Activated naive CD4-positive, alpha-beta T cell treated with anti-CD3 and anti-CD28 coated beads, Interleukin-2, amount 50 U/mL, for 72 hours (primary cell): ENCODE measurements around the gene DOCK9. TPM values are rescaled to one million over a fixed set of nuclear protein-coding genes. Genes with fewer than 3 reads are reported as not detected.

ENCODE experiments used
- ATAC-seq, 2 donors: fragments of 150-1000 bp; cut with Tn5 transposase; 2 replicates each; pipeline ENCODE4 v1.10.0; 2021; ENCODE audit warnings: mild to moderate bottlenecking in 2 of 2, moderate library complexity in 2 of 2
- DNase-seq, 2 donors: peaks; one replicate each; pipeline ENCODE4 v3.0.0; 2021 to 2022; ENCODE audit warnings: low spot score in 2 of 2
- H3K27ac Mint-ChIP-seq, 2 donors: one replicate each; pipeline ENCODE4 v1.8.0; 2022; ENCODE audit warnings: mild to moderate bottlenecking in 2 of 2, mixed read lengths in 2 of 2
- H3K36me3 Mint-ChIP-seq, 2 donors: one replicate each; pipeline ENCODE4 v1.8.0; 2022; ENCODE audit warnings: mixed read lengths in 2 of 2
- H3K9me3 Mint-ChIP-seq, 2 donors: one replicate each; pipeline ENCODE4 v1.8.0; 2022; ENCODE audit warnings: mixed read lengths in 2 of 2
- total RNA-seq, 2 donors: library from RNA; stranded (reverse); gene quantifications; one replicate each; pipeline ENCODE4 v1.2.3, GENCODE V29; 2022

DOCK9 gene
- total RNA-seq, 2 donors from 2014 or later: 32.4 to 60.5 TPM

DNA sequence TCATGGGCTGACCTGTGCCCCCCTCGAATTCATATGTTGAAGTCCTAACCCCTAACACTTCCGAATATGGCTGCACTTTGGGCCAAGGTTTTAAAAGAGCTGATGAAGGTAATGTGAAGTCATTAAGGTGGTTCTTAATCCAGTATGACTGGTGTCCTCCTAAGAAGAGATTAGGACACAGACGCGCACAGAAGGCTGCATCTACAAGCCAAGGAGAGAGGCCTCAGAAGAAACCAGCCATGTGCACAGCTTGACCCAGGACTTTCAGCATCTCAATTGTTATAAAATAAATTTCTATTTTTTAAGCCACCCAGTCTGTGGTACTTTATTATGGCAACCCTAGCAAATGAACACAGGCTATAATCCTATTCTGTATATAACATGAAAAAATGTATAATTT lies 99.9 kb downstream of the DOCK9 start:
- peaks cover 49 to 56% of the 10 kb centered on the region in 2 donors for H3K36me3 Mint-ChIP-seq

DNA sequence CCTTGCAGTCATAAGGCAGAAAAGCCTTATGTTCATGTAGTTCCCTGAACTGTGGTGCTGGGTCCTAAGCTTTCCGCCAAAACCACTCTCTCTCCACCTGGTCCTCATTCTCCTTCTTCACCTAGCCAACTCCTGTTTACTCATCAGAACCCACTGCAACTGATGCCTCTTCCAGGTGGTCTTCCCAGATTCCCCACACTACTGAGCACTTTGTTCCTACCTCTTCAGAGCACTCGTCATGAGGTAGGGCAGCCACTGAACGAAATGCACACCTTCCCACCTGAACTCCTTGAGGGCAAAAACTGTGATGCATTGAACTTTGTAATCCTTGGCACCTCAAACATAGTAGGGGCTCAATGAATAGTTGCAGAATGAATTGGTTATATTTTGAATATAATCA lies 100.4 kb downstream of the DOCK9 start:
- Mint-ChIP-seq H3K36me3 (peaks cover 49 to 57% of the 10 kb centered on the region in 2 donors), H3K9me3 (peaks cover 8 to 25% of the 10 kb centered on the region in 2 donors), H3K27ac (no peak overlapping the region)
- no peak for DNase-seq
- no peak for ATAC-seq

More for the DNA sequence above, 99.9 kb downstream of the DOCK9 start:
- no peak overlapping the region for H3K27ac Mint-ChIP-seq
- DNase-seq (no peak), ATAC-seq (no peak)
- peaks cover 8 to 21% of the 10 kb centered on the region in 2 donors for H3K9me3 Mint-ChIP-seq

DNA sequence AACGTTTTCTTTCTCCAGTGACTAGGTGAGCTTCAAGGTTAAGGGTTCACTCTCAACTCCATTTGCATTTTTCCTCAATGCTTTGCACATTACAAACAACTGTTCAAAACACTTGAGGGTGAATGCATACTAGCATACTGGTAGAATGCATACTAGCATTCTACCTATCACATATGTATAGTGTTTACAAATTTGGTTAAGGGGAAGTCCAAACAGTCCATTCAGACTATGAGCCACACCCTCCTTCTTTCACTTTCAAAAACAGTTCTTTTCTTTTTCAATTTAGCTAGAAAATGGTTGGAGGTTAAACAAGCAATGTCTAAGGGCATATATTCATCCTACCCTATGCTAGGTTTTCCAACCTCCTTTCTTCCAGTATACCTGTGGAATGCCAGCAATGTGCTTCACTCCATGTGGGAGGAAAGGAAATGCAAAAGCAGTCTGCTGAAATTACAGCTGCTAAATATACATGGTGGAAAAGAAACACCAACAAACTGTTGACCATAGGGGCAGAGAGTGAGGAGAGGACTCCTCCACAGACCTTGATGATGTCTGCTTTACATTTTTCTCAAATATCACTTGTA lies 102.6 kb downstream of the DOCK9 start:
- no peak for DNase-seq
- peak overlapping the region in 1 of 2 donors; percentile 81 for H3K27ac Mint-ChIP-seq
- peak; percentile 62 to 74 for ATAC-seq
- peaks cover 8 to 25% of the 10 kb centered on the region in 2 donors for H3K9me3 Mint-ChIP-seq
- peaks cover 48 to 57% of the 10 kb centered on the region in 2 donors for H3K36me3 Mint-ChIP-seq

DNA sequence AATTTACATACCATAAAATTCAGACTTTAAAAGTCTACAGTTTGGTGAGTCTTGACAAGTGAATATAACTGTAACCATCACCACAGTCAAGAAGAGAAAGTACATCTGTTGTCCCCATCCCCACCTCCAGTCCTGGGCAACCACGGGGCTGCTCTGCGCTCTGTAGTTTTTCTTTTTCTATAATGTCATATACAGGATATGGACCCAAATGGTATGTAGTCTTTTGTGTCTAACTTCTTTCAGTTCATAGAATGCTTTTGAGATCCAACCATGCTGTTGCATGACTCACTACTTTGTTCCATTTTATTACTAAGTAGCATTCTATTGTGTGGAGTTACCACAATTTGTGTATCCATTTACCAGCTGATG lies 103.9 kb downstream of the DOCK9 start:
- peaks cover 8 to 25% of the 10 kb centered on the region in 2 donors for H3K9me3 Mint-ChIP-seq
- H3K36me3 Mint-ChIP-seq: peaks cover 42 to 58% of the 10 kb centered on the region in 2 donors
- DNase-seq (no peak), ATAC-seq (peak; percentile 67 to 87)
- peak overlapping the region in 1 of 2 donors; percentile 75 for H3K27ac Mint-ChIP-seq

DNA sequence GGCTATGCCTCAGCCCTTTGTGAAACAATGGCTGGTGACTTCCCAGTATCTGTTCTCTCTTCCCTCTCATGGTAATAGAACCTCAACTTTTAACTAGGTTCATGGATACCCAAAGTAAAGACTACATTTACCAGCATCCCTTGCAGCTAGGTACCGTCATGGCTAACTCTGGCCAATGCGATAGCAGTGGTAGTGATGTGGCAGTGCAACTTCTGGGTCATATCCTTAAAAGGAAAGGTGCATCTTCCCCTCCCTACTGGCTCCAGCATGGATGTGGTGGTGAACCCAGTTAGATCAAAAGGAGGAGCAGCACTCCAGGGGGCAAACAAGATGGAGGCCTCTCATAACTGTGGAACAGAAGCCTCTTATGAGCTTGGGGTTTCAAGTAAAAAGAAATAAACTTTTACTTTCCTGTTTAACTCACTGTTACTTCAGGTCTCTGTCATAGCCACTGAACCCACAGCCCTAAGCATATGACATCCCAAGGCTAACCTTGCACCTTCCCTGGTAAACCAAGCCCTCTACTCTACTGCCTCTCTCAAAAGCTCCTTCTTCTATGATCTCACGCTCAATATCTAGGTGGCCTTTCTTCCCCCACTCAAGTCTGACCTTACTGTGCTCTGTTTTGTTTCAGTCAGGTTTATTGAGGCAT lies 104.4 kb downstream of the DOCK9 start:
- H3K36me3 Mint-ChIP-seq: peaks cover 40 to 58% of the 10 kb centered on the region in 2 donors

DNA sequence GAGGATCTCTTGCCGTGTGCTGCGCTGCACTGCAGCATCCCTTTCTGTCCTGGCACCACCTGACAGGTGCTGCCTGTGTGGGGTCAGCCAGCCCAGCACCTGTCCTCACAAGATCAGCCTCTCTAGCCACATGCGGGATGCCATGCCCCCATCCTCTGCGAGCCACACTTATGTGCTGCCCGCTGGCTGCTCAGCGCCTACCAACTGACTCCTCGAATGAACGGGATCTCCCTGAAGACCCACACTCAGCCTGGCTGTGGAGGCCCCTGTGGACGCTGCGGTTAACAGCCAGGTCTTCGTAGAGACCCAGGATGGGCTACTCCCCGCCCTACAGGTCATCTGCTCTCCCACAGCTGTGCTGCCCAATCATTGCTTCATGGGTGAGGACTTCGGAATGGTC lies 106.1 kb downstream of the DOCK9 start:
- ATAC-seq (no peak), DNase-seq (no peak)
- Mint-ChIP-seq H3K27ac (no peak overlapping the region), H3K36me3 (peaks cover 35 to 63% of the 10 kb centered on the region in 2 donors), H3K9me3 (peaks cover 8 to 25% of the 10 kb centered on the region in 2 donors)

More for the DNA sequence above, 104.4 kb downstream of the DOCK9 start:
- DNase-seq (no peak), ATAC-seq (peak; percentile 47 to 59)
- Mint-ChIP-seq H3K27ac (peak overlapping the region in 1 of 2 donors; percentile 94), H3K9me3 (peaks cover 8 to 25% of the 10 kb centered on the region in 2 donors)

DNA sequence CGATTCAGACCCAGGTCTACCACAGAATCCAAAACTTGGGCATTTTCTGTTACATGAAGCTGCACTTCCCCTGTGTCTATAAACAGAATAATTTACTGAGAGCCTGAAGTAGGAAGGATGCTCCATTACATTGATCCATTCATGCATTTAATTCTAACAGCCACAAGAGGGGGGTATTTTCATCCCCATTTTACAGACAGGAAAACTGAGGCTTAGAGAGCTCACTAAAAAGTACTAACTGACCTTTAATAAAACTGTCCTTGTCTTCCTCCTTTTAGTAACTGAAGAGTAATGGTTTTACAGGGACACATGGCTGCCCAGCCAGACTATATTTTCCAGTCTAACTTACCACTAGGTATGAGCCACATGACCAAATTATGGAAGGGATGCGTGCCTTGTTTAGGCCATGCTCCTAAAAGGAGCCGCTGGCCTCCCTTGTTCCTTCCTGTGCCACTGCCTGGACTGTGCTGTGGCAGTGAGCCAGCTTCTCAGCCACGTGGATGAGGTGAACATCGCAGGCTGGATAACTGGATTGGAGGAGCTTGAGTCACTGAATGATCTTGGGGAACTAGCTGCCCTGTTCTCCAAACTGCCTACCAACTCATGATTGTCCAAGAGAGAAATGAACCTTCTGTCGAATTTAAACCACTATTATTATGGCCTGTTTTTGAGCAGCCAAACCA lies 108.3 kb downstream of the DOCK9 start:
- peaks cover 3 to 18% of the 10 kb centered on the region in 2 donors for H3K9me3 Mint-ChIP-seq
- no peak for DNase-seq
- H3K27ac Mint-ChIP-seq: no peak overlapping the region
- peaks cover 23 to 57% of the 10 kb centered on the region in 2 donors for H3K36me3 Mint-ChIP-seq
- ATAC-seq: no peak

DNA sequence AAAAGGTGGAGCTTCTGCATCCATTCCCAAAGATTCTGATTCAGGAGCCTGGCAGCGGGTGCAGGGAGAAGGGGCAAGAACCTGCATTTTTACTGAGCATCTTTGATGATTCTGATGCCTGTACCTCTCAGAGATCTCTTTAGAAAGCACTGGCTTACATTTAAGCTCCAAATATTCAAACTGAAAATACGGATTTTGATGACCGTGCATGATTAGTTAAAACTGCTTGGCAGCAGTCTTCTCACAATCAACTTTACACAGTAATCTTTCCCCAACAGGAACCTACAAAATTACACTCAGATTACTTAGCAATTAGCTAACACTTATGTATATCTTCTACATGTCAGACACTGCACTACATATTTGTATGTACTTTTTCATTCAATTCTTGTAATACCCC lies 108.9 kb downstream of the DOCK9 start:
- H3K9me3 Mint-ChIP-seq: peaks cover 2 to 13% of the 10 kb centered on the region in 2 donors
- H3K27ac Mint-ChIP-seq: no peak overlapping the region
- DNase-seq (no peak), ATAC-seq (no peak)
- peaks cover 17 to 51% of the 10 kb centered on the region in 2 donors for H3K36me3 Mint-ChIP-seq

DNA sequence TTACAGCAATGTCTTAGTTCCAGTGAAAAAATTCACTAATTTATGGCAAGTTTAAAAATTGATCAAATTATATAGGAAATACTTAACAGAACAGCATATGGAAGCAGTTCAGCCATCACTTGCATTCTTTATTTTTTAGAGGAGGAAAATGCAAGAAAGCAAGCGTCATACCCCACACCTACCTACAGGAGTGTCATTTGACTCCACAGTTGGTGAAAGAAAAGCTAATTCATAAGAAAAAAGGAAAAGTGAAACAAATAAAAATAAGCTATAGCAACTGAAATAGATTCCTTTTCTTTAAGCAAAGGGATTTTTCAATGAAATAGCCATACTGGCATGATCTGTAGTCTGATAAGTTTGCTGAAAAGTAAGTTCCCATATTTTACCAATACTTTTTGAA lies 111.0 kb downstream of the DOCK9 start:
- Mint-ChIP-seq H3K36me3 (peaks cover 11 to 30% of the 10 kb centered on the region in 2 donors), H3K27ac (no peak overlapping the region), H3K9me3 (no peaks in the 10 kb centered on the region)
- ATAC-seq (no peak), DNase-seq (no peak)

DNA sequence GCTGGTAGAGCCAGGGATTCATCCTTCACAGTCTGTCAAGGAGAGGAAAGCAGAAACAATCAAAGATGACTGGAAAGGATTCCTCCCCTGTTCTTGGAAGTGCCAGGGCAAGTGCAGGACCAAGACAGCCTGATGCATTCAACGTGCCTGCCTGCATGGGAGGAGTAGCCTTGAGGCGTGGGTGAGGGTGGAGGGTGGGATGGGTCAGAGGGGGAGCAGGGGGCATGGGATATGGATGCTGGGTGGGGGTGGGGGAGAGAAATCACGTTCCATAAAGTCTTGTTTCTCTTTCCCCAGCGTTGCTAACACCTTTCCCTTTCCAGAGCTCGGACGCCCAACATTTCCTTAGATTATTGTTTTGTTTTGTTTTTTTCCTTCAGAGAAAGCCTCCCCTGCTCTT lies 117.4 kb downstream of the DOCK9 start:
- H3K36me3 Mint-ChIP-seq: peaks cover 18 to 27% of the 10 kb centered on the region in 2 donors
- DNase-seq (no peak), ATAC-seq (no peak)
- no peaks in the 10 kb centered on the region for H3K9me3 Mint-ChIP-seq
- no peak overlapping the region for H3K27ac Mint-ChIP-seq

DNA sequence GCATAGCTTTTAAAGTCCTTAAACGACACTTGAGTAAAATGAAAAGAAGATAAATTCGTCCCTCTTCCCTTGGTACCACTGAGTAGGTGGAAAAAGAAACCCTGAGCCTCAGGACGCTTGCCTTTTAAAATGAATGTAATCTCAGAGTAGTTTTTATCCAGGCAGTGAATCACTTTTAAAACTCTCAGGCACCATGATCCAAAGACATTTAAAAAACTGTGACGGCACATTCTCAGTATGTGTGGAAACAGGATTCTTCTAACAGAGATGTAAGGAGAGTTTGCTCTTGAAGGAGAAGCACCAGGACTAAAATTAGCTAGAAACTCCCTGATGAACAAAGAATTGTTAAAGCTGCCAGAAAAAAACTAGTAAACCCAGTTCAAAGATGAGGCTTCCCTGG lies 119.7 kb downstream of the DOCK9 start:
- DNase-seq (no peak), ATAC-seq (no peak)
- peaks cover 37 to 40% of the 10 kb centered on the region in 2 donors for H3K36me3 Mint-ChIP-seq
- no peak overlapping the region for H3K27ac Mint-ChIP-seq
- no peaks in the 10 kb centered on the region for H3K9me3 Mint-ChIP-seq

DNA sequence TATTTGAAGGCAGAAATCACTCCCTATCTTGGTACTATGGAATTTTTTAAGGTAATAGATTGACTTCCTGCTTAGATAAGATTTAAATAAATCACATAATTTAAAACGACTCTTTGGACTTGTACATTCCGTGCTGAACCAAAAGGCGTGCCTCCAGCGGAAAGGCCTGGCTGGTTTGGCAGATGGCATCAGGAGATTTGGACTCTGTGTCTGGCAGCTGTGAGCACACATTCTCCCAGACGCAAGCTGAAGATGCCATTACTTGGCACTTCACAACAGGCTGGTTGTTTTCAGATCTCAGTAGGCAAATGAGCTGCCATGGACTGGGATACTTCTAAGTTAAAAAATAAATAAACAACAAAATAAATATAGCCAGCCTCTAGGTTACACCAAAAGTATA lies 120.9 kb downstream of the DOCK9 start:
- peaks cover 30 to 37% of the 10 kb centered on the region in 2 donors for H3K36me3 Mint-ChIP-seq
- no peaks in the 10 kb centered on the region for H3K9me3 Mint-ChIP-seq

DNA sequence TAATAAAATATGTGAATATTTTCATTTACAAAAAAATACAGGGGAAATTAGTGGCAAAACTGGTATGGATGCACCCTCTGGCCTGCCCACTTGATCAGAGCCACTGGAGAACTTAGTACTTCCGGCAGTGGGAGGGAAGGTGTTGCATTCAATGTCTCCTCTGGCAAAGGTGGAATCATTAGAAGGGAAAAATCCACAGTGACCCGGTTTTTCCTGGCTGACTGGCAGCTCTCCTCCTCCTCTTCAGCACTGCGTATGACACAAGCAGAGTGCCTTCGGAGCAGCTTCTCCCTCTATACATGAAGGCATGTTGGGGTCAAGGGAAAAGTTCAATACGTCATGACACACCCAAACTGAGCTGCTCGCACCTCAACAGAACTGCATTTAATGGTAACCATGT lies 123.4 kb downstream of the DOCK9 start:
- H3K9me3 Mint-ChIP-seq: no peaks in the 10 kb centered on the region
- peaks cover 25 to 34% of the 10 kb centered on the region in 2 donors for H3K36me3 Mint-ChIP-seq
- DNase-seq (no peak), ATAC-seq (no peak)
- no peak overlapping the region for H3K27ac Mint-ChIP-seq

More for the DNA sequence above, 120.9 kb downstream of the DOCK9 start:
- no peak overlapping the region for H3K27ac Mint-ChIP-seq
- ATAC-seq (no peak), DNase-seq (no peak)

DNA sequence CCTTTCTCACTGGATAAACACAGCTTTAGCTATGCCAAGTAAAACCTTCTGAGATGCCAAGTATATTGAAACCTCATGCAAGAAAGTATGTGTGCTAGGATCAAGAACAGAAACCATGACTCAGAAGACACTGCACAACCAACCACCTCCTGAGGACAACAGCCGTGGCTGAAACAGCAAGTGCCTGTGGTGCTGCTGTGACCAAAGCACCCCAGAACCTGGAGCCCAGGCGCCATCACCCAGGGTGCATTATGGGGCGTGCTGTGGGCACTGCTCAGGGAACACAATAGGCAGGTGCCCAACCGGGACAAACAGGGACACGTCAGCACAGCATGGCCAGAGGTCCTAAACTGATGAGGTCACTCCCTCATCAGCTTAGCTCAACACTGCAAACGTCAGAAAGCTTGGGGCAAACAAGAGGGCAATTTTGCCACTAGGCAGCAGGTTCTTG lies 124.1 kb downstream of the DOCK9 start:
- peak; percentile 69 to 81 for DNase-seq
- peaks cover 21 to 34% of the 10 kb centered on the region in 2 donors for H3K36me3 Mint-ChIP-seq
- H3K27ac Mint-ChIP-seq: peak overlapping the region in 1 of 2 donors; percentile 40
- no peaks in the 10 kb centered on the region for H3K9me3 Mint-ChIP-seq
- peak; percentile 100 for ATAC-seq

DNA sequence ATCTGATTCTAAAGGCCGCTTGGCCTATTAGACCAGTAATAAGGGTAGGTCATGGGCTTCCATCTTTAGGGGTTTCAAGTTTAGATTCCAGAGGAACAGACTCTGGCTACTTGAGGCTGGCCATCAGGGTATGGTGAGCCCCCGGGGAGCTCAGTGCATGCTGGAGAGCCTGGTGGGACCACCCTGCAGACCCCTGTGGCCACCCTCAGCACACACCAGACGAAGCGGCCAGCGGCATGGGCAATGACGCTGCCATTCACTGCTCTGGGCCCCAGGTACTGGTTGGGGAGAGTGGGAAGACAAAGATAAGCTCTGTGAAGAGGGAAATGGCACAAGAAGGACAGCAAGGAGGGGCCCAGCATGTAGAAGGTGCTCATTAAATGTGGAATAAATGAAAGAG lies 126.6 kb downstream of the DOCK9 start:
- ATAC-seq (no peak), DNase-seq (no peak)
- Mint-ChIP-seq H3K36me3 (peaks cover 29 to 33% of the 10 kb centered on the region in 2 donors), H3K9me3 (no peaks in the 10 kb centered on the region), H3K27ac (peak overlapping the region in 1 of 2 donors; percentile 92)

DNA sequence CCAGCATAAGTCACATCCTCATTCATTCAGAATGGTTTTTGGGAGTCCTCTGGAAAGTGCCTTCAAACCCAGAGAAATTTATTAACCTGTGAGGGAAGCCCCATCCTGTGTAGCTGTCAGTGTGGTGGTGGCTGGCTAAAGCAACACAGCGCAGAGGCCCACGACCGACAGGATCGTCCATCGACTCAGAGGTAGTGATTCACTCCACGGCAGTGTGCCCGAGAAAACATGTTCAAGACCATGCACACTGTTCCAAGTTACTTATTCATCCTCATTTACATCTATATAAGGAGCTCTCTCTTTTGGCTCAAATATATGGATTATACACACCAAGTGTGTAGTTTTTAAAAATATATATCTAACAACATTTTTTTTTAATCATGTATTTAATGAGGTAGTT lies 129.1 kb downstream of the DOCK9 start:
- Mint-ChIP-seq H3K36me3 (peaks cover 13 to 27% of the 10 kb centered on the region in 2 donors), H3K9me3 (no peaks in the 10 kb centered on the region), H3K27ac (no peak overlapping the region)
- no peak for DNase-seq
- no peak for ATAC-seq

DNA sequence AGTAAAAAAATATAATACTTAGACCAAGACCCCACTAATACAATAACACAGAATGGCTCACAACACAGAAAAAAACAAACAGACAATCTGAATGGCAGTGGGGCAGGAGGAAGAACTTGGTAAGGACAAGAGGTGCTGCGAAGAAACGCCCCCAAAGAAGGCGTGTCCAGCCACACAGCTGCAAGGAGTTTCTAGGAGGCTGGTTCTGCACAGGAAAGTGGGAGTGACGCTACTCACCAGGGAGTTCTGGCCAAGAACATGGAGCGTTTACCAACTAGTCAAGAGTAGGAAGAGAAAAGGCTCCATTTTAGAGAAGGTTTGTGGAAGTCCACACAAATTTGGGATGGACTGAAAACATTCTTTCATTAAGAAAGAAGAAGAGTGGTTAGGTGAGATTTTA lies 130.1 kb downstream of the DOCK9 start:
- Mint-ChIP-seq H3K9me3 (no peaks in the 10 kb centered on the region), H3K36me3 (peaks cover 12 to 24% of the 10 kb centered on the region in 2 donors), H3K27ac (no peak overlapping the region)
- ATAC-seq: no peak
- DNase-seq: no peak
